Epithelial cell of prostate (primary cell): ENCODE measurements around the gene PROP1.
"Not testable (repeated sequence)": the region's sequence is repeated elsewhere in the genome, so short reads cannot be mapped to it uniquely, and the experiment has no call there.

ENCODE experiments used
- DNase-seq: peaks from one replicate; pipeline ENCODE4 v3.0.0-alpha.2; 2011; ENCODE audit warnings: low read depth, low spot score
- H3K27ac ChIP-seq: fragments of 450-650 bp; 2 replicates; pipeline ENCODE4 v1.5.1; 2017; ENCODE audit warnings: mild to moderate bottlenecking

Gene PROP1

DNA sequence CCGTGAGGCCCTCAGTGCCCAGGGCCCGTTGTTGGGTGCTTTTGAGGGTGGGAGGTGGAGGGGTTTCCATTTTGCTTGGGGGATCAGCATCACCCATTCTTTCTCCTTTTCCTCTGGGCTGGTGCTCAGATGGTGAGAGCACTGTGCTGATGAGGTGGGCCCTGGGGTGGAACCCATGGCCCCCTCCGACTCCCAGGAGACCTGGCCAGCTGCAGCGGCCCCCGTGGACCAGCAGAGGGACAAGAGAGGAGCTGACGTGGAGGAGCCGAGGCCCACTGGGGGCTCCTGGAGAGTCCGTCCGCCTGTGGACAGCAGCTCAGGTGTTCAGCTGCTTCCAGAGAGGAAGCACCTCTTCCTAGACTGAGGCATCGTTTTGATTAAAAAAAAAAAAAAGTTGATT, 46.4 kb downstream of the PROP1 start:
- H3K27ac ChIP-seq, DNase-seq: not testable (repeated sequence)

DNA sequence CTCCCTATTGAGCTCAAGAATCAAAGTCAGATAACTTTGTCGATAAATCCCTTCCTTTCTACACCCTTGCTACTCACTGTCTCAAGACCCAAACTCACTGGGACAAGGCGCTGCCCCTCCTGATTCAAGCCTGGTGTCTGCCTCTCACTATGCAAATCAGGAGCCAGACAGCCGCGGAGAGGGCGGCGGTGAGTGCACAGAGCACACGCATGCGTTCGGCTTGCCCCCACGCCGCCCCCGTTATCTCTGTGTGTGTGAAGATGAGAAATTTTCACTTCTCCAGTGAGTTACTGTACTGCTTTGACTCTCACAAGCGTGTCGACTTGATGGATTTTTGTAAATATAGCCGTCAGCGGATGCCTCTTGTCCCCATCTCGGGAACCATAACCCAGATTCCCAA, 47.0 kb downstream of the PROP1 start:
- not testable (repeated sequence) for DNase-seq, H3K27ac ChIP-seq

DNA sequence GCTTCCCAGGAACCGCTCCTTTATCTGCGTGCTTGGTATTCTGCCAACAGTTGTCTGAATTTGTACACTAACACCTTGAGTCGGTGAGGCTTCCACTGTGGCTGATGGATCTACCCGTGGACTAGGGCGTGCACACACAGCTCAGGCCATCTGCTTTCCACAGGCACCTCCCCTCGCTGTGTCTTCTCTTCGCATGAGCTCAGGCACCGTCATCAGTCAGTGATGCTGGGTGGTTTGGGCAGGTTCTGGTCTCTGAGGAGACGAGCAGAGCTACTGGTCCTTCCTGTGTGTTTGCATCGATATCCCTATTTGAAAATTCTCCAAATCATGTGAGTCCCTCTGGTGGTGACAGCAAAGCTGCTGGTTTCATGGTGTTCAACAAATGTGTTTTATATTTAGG, 48.1 kb downstream of the PROP1 start:
- not testable (repeated sequence) for DNase-seq

DNA sequence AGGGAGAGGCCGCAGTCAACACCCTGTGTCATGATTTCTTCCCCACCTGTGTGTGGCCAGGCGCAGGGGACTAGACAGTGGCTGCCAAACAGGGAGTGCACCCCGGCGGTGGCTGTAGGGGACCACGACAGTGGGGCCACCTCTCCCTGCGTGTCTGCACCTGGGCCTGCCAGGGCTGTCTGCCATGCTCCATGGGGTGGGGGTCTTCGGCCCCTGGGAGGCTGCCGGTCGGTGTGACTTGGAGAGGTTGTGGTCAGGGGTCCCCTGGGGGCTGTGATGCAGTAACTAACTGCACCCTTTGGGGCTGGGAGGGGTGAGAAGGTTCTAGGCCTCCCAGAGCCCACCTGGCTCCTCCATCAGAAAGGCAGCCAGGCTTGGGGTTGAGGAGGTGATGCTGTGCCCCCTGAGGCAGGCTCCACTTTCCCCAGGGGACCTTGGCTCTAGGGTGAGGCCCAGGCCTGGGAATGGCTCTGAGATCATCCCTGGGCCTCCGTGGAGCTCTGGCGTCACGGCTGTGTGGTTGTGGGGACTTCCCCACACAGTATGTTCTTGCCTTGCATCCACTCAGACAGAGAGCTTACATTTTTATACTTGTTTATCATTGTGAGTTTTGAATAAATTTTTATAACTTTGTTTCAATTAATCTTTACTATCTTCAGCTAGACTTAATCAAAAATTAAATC, 50.3 kb downstream of the PROP1 start:
- not testable (repeated sequence) for DNase-seq

More for the DNA sequence above, 48.1 kb downstream of the PROP1 start:
- H3K27ac ChIP-seq: not testable (repeated sequence)

DNA sequence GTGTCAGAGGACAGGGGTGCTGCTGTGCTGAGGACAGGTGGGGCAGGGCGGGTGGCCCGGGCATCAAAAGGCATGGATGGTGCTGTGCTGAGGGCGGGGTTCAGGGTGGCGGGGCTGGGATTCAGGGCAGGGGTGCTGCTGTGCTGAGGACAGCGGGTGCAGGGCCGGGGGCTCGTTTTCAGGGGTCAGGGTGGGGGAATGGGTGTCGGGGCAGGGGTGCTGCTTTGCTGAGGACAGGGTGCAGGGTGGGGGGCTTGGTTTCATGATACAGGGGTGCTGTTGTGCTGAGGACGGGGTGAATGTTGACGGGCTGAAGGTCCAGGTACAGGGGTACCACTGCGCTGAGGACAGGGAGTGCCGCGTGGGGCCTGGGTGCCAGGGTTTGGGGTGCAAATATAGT, 50.9 kb downstream of the PROP1 start:
- DNase-seq, H3K27ac ChIP-seq: not testable (repeated sequence)

More for the DNA sequence above, 50.3 kb downstream of the PROP1 start:
- H3K27ac ChIP-seq: not testable (repeated sequence)

DNA sequence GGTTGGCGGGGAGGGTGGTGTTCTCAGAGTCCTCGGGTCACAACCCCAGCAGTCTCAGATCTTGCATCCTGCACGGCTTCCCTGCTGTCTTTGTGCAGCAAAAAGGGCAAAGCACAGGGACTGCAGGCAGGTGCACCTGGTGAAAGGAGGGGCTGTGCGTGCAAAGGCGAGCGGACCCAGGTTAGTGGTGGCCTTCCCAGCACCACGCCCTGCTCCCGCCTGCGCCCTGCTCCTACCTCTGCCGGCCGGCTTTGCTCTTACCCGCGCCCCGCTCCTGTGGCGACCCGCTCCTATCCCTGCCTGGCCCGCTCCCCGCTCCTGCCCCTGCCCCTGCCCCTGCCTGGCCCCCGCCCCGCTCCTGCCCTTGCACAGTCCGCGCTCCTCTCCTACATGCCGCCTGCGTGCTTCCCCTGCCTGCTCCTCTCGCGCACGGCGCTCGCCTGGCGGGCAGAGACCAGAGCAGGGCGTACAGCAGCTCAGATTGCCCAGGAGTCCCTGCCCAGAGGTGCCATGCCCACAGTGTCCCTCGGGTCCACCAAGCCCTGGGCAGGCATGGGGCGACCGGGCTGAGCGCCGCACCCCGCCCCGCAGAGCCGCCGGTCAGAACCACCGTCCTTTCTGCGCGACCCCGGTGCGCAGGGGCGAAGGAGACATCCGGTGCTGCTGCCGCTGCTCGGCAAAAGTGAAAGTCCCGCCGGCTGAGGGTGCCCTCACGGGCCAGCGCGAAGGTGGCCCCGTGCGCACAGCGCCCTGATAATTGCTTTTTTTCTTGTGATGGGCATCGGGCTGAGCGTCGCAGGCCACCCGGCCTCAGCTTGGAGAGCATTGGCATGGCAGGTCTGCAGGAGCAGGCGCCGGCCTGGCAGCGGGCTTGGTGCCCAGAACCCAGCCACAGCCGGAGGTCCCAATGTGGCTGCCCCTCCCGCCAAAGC, 52.0 kb downstream of the PROP1 start:
- not testable (repeated sequence) for H3K27ac ChIP-seq, DNase-seq

DNA sequence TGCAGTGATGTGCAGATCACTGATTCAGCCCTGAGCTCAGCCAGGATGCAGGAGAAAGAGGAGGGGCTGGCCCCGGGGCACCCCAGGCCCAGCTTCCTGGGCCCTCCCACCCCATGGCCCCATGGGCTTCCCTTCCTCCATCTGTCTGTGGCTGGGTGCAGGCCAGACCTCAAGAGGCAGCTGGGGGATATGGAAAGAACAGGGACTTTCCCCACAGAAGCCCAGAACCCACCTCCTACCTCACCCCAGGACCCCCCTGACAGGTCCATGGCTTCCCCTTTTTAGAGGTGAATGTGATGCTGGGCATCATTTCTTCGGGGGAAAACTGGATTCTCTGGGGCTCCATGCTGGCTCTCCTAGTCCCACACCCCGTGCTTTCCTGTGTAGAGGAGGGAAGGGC, 53.1 kb downstream of the PROP1 start:
- not testable (repeated sequence) for H3K27ac ChIP-seq, DNase-seq
